ENCODE measurements around the gene TRIM40.
"Not testable (repeated sequence)": the region's sequence is repeated elsewhere in the genome, so short reads cannot be mapped to it uniquely, and the experiment has no call there.

GRCh38 chr6:30118691-30119090, 17.2 kb upstream of the TRIM40 start:
- TF ChIP-seq SP1 (IDR thresholded peaks at IDR 0.05); SP1 (CRISPR knock-in tag; IDR thresholded peaks at IDR 0.05); SMAD3 (CRISPR knock-in tag; IDR thresholded peaks at IDR 0.05); HDAC2 (CRISPR knock-in tag; IDR thresholded peaks at IDR 0.05): not testable (repeated sequence)

Data from HepG2 (cell line).